Kidney (tissue), 14 donors: ENCODE results near the gene ASTN2. TPM values are rescaled to one million over a fixed set of nuclear protein-coding genes. Genes with fewer than 3 reads are reported as not detected.

Source experiments
- DNase-seq, 5 donors: peaks; one replicate each; pipeline ENCODE4 v3.0.0-alpha.2; 2013 to 2020
- FAIRE-seq: peaks from 2 replicates; lab custom pipeline; 2012; peaks lifted over from hg19 to GRCh38; lab: Jason Lieb, UNC
- H3K27ac ChIP-seq, 2 donors: one replicate each; pipeline ENCODE4 v1.7.0; 2013; ENCODE audit warnings: low read depth in 2 of 2, low read length in 2 of 2, inconsistent platforms in 1 of 2
- H3K27me3 ChIP-seq: one replicate; pipeline ENCODE4 v1.7.1; 2013; ENCODE audit warnings: low read length, inconsistent platforms; ENCODE audit not compliant: control insufficient read depth, insufficient read depth
- H3K36me3 ChIP-seq, 3 donors: one replicate each; pipeline versions ENCODE4 v1.7.0 to v1.7.1; 2013; ENCODE audit warnings: low read length in 3 of 3, control low read depth in 1 of 3, inconsistent platforms in 1 of 3; ENCODE audit not compliant: insufficient read depth in 3 of 3, control insufficient read depth in 2 of 3
- H3K4me1 ChIP-seq, 3 donors: one replicate each; pipeline versions ENCODE4 v1.7.0 to v1.7.1; 2013; ENCODE audit warnings: low read length in 3 of 3, inconsistent platforms in 1 of 3, low read depth in 1 of 3; ENCODE audit not compliant: control insufficient read depth in 2 of 3, insufficient read depth in 2 of 3
- H3K4me3 ChIP-seq, 3 donors: one replicate each; pipeline versions ENCODE4 v1.7.0 to v1.8.1; 2013; ENCODE audit warnings: low read length in 3 of 3, control low read depth in 1 of 3, inconsistent platforms in 1 of 3
- H3K9ac ChIP-seq, 3 donors: one replicate each; pipeline versions ENCODE4 v1.7.0 to v1.7.1; 2013; ENCODE audit warnings: low read length in 3 of 3, control low read depth in 1 of 3, inconsistent platforms in 1 of 3
- H3K9me3 ChIP-seq, 3 donors: one replicate each; pipeline versions ENCODE4 v1.7.0 to v1.7.1; 2013; ENCODE audit warnings: low read length in 3 of 3, control low read depth in 1 of 3, inconsistent platforms in 1 of 3; ENCODE audit not compliant: control insufficient read depth in 2 of 3, insufficient read depth in 1 of 3
- intact Hi-C: fragments of 100-400 bp; cut with DNase I; formaldehyde crosslinking; loops from one replicate; pipeline ENCODE4 v1.11.1; 2022
- polyA plus RNA-seq: library from polyadenylated mRNA; stranded (reverse); fragments of 350-450 nt; fragmentation: Illumina TruSeq; extraction: RNeasy Lipid Tissue Mini Kit (QIAGEN cat#74804); gene quantifications from one replicate; pipeline ENCODE4 v1.2.3, GENCODE V29; 2014; ENCODE audit warnings: low read depth, low replicate concordance; ENCODE audit not compliant: insufficient read depth
- total RNA-seq: library from RNA; stranded (reverse); fragmentation: NEBNext Ultra II Directional; extraction: Animal tissue kit (Norgen Biotek cat#: 25700); gene quantifications from one replicate; pipeline ENCODE4 v1.2.1, GENCODE V29; 2021
- TF ChIP-seq, protein P1 (sequence below): IDR thresholded peaks from 3 replicates; pipeline ENCODE4 v1.5.1; 2012; ENCODE audit warnings: mild to moderate bottlenecking, moderate library complexity, borderline replicate concordance; ENCODE audit not compliant: insufficient read depth; ENCODE audit errors: extremely low read depth
- donor health status: control.
- donor health status: control.
- donor health status: control.
- donor health status: control.
- donor health status: control.
- donor health status: DM: yes; HTN: yes; CAD: no.
- donor health status: Normal renal cell carcinoma (clear cell type).

ASTN2 gene
- total and polyA plus RNA-seq, 2 donors from 2014 or later = 7.6 to 11.5 TPM

DNA sequence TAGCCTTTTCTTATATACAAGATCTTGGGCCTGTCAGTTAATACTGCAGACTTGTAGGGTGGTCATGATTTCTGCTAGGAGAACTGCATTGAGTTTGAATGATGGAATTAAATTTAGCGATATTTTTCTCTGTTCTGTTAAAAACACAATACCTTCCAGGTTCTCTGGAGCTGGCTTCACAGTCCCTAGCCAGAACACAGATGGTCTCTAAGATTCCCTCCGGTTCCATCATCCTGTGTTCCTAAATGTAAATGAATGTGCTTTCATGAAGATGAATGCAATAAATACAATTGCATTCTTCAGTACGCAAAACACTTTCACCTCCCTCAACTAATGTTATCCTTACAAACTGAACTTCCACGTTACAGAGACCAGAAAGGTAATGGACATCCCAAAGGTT lies 264.9 kb downstream of the ASTN2 start:
- Histone ChIP-seq H3K27me3 (no peaks in the 10 kb centered on the region), H3K36me3 (no peaks in the 10 kb centered on the region), H3K4me3 (no peak overlapping the region), H3K4me1 (no peaks in the 10 kb centered on the region), H3K27ac (no peak overlapping the region), H3K9me3 (no peaks in the 10 kb centered on the region), H3K9ac (no peak overlapping the region)
- intact Hi-C loops = no loop called here
- TF ChIP-seq, protein P1, sequence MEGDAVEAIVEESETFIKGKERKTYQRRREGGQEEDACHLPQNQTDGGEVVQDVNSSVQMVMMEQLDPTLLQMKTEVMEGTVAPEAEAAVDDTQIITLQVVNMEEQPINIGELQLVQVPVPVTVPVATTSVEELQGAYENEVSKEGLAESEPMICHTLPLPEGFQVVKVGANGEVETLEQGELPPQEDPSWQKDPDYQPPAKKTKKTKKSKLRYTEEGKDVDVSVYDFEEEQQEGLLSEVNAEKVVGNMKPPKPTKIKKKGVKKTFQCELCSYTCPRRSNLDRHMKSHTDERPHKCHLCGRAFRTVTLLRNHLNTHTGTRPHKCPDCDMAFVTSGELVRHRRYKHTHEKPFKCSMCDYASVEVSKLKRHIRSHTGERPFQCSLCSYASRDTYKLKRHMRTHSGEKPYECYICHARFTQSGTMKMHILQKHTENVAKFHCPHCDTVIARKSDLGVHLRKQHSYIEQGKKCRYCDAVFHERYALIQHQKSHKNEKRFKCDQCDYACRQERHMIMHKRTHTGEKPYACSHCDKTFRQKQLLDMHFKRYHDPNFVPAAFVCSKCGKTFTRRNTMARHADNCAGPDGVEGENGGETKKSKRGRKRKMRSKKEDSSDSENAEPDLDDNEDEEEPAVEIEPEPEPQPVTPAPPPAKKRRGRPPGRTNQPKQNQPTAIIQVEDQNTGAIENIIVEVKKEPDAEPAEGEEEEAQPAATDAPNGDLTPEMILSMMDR = no peak
- DNase-seq (no peak), FAIRE-seq (no peak)

DNA sequence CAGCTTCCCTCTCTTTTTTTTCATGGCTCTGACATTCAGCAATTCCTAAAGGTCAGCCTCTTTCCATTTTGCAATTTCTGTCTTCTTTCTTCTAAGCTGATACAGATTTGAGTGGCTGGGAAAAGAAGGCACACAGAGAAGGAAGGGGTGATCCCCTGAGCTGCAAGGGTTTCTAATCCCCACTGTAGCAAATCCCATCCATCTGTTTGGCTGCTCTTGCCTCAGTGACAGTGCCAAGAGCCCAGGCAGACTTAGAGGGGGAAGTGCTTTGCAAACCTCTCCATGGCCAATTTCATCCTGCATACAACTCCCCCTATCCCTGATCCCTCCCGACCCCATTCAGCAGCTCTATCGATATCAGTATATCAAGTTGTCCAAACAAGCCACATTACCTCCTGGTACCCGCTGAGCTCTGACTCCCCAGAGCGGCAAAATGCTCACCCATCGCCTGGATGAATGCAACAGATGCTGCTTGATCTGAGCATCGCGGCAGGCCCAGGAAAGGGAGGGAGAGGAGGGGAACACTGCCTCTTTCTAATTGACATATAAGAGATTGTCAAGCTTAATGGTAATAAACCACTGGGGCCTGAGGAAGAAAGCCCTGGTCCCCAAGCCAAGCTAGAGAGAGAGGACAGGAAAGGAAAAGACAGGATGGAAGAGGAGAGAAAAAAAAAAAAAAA lies 268.9 kb downstream of the ASTN2 start:
- H3K27ac ChIP-seq = no peak overlapping the region
- intact Hi-C loops = no loop called here
- no peak overlapping the region for H3K4me3 ChIP-seq
- DNase-seq (no peak), FAIRE-seq (no peak)
- TF ChIP-seq, protein P1 = no peak
- H3K4me1 ChIP-seq = no peaks in the 10 kb centered on the region
- no peaks in the 10 kb centered on the region for H3K27me3 ChIP-seq
- no peak overlapping the region for H3K9ac ChIP-seq
- H3K9me3 ChIP-seq = no peaks in the 10 kb centered on the region
- no peaks in the 10 kb centered on the region for H3K36me3 ChIP-seq

DNA sequence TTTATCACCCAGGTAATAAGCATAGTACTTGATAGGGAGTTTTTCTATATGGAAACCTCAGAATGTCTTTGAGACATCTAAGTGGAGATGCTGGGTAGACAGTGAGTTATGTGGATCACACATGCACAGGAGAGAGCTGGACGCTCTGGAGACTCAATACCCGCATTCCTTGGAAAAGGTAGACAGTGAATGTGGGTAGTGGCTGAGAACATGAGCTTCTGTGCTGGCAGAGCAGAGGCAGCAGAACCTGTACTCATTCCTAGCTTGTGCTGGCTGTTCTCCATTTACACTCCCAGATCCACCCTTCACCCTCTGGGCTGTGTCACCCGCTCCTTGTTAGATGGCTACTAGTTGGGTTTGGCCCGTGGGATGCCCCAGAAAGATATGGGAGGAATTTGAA lies 269.8 kb downstream of the ASTN2 start:
- Histone ChIP-seq H3K36me3 (no peaks in the 10 kb centered on the region), H3K4me3 (no peak overlapping the region), H3K9me3 (no peaks in the 10 kb centered on the region), H3K27me3 (no peaks in the 10 kb centered on the region), H3K9ac (no peak overlapping the region), H3K27ac (no peak overlapping the region), H3K4me1 (no peaks in the 10 kb centered on the region)
- no peak for DNase-seq
- TF ChIP-seq, protein P1 = no peak
- no peak for FAIRE-seq
- intact Hi-C loops = no loop called here

DNA sequence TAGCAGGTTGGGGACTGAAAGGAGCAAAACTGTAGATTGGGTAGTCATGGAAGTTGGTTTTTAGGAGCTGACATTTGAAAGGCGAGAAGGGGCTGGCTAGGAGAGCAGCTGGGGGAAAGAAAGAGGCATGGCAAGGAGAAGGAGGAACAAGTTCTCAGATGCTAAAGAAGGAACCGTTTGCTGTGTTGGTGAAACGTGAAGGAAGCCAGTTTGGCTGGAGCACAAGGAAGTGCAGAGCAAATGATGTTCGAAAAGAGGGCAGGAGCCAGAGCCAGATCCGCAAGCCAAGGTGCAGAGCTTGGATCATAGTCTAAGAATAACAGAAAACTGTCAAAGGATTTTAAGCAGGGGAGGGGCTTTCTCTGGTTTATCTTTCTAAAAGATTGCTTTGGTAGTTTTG lies 276.6 kb downstream of the ASTN2 start:
- intact Hi-C loops = no loop called here
- no peak overlapping the region for H3K27ac ChIP-seq
- no peak for FAIRE-seq

More for the DNA sequence above, 276.6 kb downstream of the ASTN2 start:
- Histone ChIP-seq H3K4me1 (no peaks in the 10 kb centered on the region), H3K36me3 (no peaks in the 10 kb centered on the region), H3K27me3 (no peaks in the 10 kb centered on the region), H3K9me3 (no peaks in the 10 kb centered on the region), H3K4me3 (no peak overlapping the region), H3K9ac (no peak overlapping the region)
- TF ChIP-seq, protein P1 = no peak
- no peak for DNase-seq
